Upper lobe of right lung (tissue), 1 donor: ENCODE results near the gene SHLD1. TPM values are rescaled to one million over a fixed set of nuclear protein-coding genes. Genes with fewer than 3 reads are reported as not detected.

Experiments
- ATAC-seq: fragments of 200-7000 bp; cut with Tn5 transposase; one replicate; pipeline ENCODE4 v1.9.1; 2020; ENCODE audit warnings: mild to moderate bottlenecking, moderate library complexity
- DNase-seq: peaks from one replicate; pipeline ENCODE4 v3.0.0-alpha.2; 2020
- H3K27ac ChIP-seq: fragments of 200-600 bp; one replicate; pipeline ENCODE4 v1.8.0; 2022
- H3K27me3 ChIP-seq: fragments of 200-600 bp; one replicate; pipeline ENCODE4 v1.8.0; 2022; ENCODE audit warnings: mild to moderate bottlenecking
- H3K36me3 ChIP-seq: fragments of 200-600 bp; one replicate; pipeline ENCODE4 v1.8.0; 2022
- H3K4me1 ChIP-seq: fragments of 200-600 bp; one replicate; pipeline ENCODE4 v1.8.0; 2022
- H3K4me3 ChIP-seq: fragments of 200-600 bp; one replicate; pipeline ENCODE4 v1.8.0; 2022; ENCODE audit warnings: mild to moderate bottlenecking
- H3K9me3 ChIP-seq: fragments of 200-600 bp; one replicate; pipeline ENCODE4 v1.8.0; 2022
- intact Hi-C: fragments of 100-400 bp; cut with DNase I; formaldehyde crosslinking; loops from one replicate; pipeline ENCODE4 v1.11.0; 2022
- total RNA-seq: library from RNA; stranded (reverse); fragmentation: NEBNext Ultra II Directional; extraction: Animal tissue kit (Norgen Biotek cat#: 25700); gene quantifications from one replicate; pipeline ENCODE4 v1.2.1, GENCODE V29; 2021
- TF ChIP-seq, protein P1 (sequence below): fragments of 200-600 bp; IDR thresholded peaks from one replicate; pipeline ENCODE4 v1.8.0; 2022; ENCODE audit warnings: antibody characterized with exemption
- donor health status: DM: no; HTN: yes; CAD: no; lungs with severe emphysema.

SHLD1 gene
- total RNA-seq, 1 donor from 2014 or later: 5.8 TPM

- no peaks in the 10 kb centered on the region for H3K4me1 ChIP-seq
- TF ChIP-seq, protein P1, sequence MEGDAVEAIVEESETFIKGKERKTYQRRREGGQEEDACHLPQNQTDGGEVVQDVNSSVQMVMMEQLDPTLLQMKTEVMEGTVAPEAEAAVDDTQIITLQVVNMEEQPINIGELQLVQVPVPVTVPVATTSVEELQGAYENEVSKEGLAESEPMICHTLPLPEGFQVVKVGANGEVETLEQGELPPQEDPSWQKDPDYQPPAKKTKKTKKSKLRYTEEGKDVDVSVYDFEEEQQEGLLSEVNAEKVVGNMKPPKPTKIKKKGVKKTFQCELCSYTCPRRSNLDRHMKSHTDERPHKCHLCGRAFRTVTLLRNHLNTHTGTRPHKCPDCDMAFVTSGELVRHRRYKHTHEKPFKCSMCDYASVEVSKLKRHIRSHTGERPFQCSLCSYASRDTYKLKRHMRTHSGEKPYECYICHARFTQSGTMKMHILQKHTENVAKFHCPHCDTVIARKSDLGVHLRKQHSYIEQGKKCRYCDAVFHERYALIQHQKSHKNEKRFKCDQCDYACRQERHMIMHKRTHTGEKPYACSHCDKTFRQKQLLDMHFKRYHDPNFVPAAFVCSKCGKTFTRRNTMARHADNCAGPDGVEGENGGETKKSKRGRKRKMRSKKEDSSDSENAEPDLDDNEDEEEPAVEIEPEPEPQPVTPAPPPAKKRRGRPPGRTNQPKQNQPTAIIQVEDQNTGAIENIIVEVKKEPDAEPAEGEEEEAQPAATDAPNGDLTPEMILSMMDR: no peak
- no peak overlapping the region for H3K4me3 ChIP-seq
- intact Hi-C loops: no loop called here
- DNase-seq (no peak), ATAC-seq (no peak)
- no peaks in the 10 kb centered on the region for H3K36me3 ChIP-seq
- no peak overlapping the region for H3K27ac ChIP-seq
- no peaks in the 10 kb centered on the region for H3K27me3 ChIP-seq
- H3K9me3 ChIP-seq: no peaks in the 10 kb centered on the region
These were observed 92.9 kb downstream of the SHLD1 start for GRCh38 chr20:5843054-5843592.

- TF ChIP-seq, protein P1: no peak
- Histone ChIP-seq H3K4me3 (no peak overlapping the region), H3K27ac (no peak overlapping the region), H3K27me3 (no peaks in the 10 kb centered on the region), H3K36me3 (no peaks in the 10 kb centered on the region), H3K4me1 (no peaks in the 10 kb centered on the region), H3K9me3 (no peaks in the 10 kb centered on the region)
- DNase-seq (no peak), ATAC-seq (no peak)
- intact Hi-C loops: no loop called here
These were observed 94.0 kb downstream of the SHLD1 start for GRCh38 chr20:5844063-5844681.

- DNase-seq (no peak), ATAC-seq (no peak)
- no peak overlapping the region for H3K4me3 ChIP-seq
- H3K27me3 ChIP-seq: no peaks in the 10 kb centered on the region
- TF ChIP-seq, protein P1: no peak
- H3K36me3 ChIP-seq: no peaks in the 10 kb centered on the region
- intact Hi-C loops: no loop called here
- H3K4me1 ChIP-seq: no peaks in the 10 kb centered on the region
- H3K27ac ChIP-seq: no peak overlapping the region
- H3K9me3 ChIP-seq: no peaks in the 10 kb centered on the region
These were observed 95.7 kb downstream of the SHLD1 start for GRCh38 chr20:5845681-5846615.

DNA sequence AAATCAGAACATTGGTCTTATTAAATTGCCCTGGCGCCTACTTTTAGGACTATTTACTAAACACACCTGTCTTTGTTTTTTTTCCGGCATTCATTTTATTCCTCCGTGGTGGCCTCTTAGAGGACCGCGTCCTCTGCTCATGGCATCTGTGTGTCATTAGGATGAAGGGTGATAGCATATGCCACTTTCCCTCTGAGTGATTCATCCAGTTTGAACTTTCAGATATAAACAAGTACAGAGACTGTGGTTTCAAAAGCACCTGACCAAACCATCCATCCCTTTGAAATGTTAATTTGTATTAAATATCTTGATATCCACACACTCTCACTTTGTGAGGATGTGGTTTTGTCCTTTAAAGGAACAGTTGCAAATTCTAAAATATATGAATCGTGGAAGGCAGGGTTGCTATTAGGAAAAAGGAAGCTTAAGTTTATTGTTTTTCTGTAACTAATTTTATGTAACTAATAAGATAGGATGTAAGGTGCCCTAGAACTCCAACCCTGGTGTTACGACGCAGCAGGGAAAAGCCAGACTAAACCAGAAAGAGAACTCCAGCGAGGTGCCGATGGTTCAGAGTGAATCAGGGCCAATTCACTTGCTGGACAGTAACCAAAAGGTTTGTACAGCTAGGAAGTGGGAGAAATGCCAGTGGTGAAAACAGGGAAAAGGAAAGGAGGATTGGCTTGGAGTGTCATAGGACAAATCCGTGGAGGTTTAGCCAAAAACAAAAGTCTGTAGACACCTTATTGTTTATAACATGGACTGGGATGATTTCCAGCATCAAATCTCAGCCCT lies 98.7 kb downstream of the SHLD1 start:
- H3K27ac ChIP-seq: no peak overlapping the region
- no peaks in the 10 kb centered on the region for H3K27me3 ChIP-seq
- ATAC-seq: no peak
- intact Hi-C loops: no loop called here
- no peak for DNase-seq
- no peaks in the 10 kb centered on the region for H3K4me1 ChIP-seq
- TF ChIP-seq, protein P1: no peak
- H3K9me3 ChIP-seq: no peaks in the 10 kb centered on the region
- no peak overlapping the region for H3K4me3 ChIP-seq
- H3K36me3 ChIP-seq: no peaks in the 10 kb centered on the region

- no peak overlapping the region for H3K27ac ChIP-seq
- no peaks in the 10 kb centered on the region for H3K27me3 ChIP-seq
- TF ChIP-seq, protein P1: no peak
- intact Hi-C loops: no loop called here
- H3K36me3 ChIP-seq: no peaks in the 10 kb centered on the region
- no peaks in the 10 kb centered on the region for H3K9me3 ChIP-seq
- H3K4me3 ChIP-seq: no peak overlapping the region
- ATAC-seq (no peak), DNase-seq (no peak)
- H3K4me1 ChIP-seq: no peaks in the 10 kb centered on the region
These were observed 105.7 kb downstream of the SHLD1 start for GRCh38 chr20:5855939-5856338.
